GM12891 (cell line): ENCODE results near the gene CD83.

Experiments used
- DNase-seq: peaks from one replicate; pipeline ENCODE4 v3.0.0; 2011; ENCODE audit warnings: low spot score; ENCODE audit not compliant: insufficient read length
- FAIRE-seq: peaks from 2 replicates; lab custom pipeline; 2011; peaks lifted over from hg19 to GRCh38; lab: Jason Lieb, UNC
- PAX5 ChIP-seq: IDR thresholded peaks from 2 replicates; pipeline ENCODE4 v1.6.1; 2011; ENCODE audit warnings: low read length, moderate library complexity, mild to moderate bottlenecking; ENCODE audit not compliant: insufficient read depth, severe bottlenecking
- POLR2A ChIP-seq: IDR thresholded peaks from 2 replicates; pipeline ENCODE4 v1.6.1; 2011; ENCODE audit warnings: low read depth, low read length, control low read depth
- POLR2AphosphoS5 ChIP-seq: IDR thresholded peaks from 2 replicates; pipeline ENCODE4 v1.6.1; 2011; ENCODE audit warnings: low read depth, low read length, control low read depth
- POU2F2 ChIP-seq: IDR thresholded peaks from 2 replicates; pipeline ENCODE4 v1.6.1; 2011; ENCODE audit warnings: low read depth, mild to moderate bottlenecking, control low read depth, low read length, moderate library complexity
- SPI1 ChIP-seq: IDR thresholded peaks from 2 replicates; pipeline ENCODE4 v1.6.1; 2011; ENCODE audit warnings: low read depth, low read length, control low read depth
- TAF1 ChIP-seq: IDR thresholded peaks from 2 replicates; pipeline ENCODE4 v1.6.1; 2011; ENCODE audit warnings: low read depth, low read length, control low read depth

The CD83 gene

GRCh38 chr6:14091339-14091978 is 26.1 kb upstream of the CD83 start:
- peak; percentile 51 for FAIRE-seq
- no peak for DNase-seq
- TF ChIP-seq PAX5: no peak
- no peak for TF ChIP-seq POU2F2
- TF ChIP-seq SPI1: 0 out of 2 replicates have a peak, but pooled peaks have one; percentile 19
- no peak for TF ChIP-seq TAF1
- TF ChIP-seq POLR2AphosphoS5: no peak

- TF ChIP-seq PAX5 (no peak), TAF1 (no peak), SPI1 (no peak), POLR2AphosphoS5 (no peak), POLR2A (no peak)
- no peak for DNase-seq
- FAIRE-seq: peak; percentile 5
Measured at GRCh38 chr6:14092316-14092715, 25.3 kb upstream of the CD83 start.

- no peak for DNase-seq
- peak; percentile 47 for FAIRE-seq
- no peak for TF ChIP-seq PAX5
- TF ChIP-seq POLR2AphosphoS5: no peak
- TF ChIP-seq POLR2A: no peak
- no peak for TF ChIP-seq POU2F2
- TF ChIP-seq SPI1: no peak
- TF ChIP-seq TAF1: no peak
Measured at GRCh38 chr6:14092838-14093789, 24.5 kb upstream of the CD83 start.

GRCh38 chr6:14094721-14095120 is 22.9 kb upstream of the CD83 start:
- TF ChIP-seq PAX5 (no peak), POU2F2 (no peak), SPI1 (no peak), TAF1 (no peak), POLR2A (no peak), POLR2AphosphoS5 (no peak)
- FAIRE-seq: no peak
- no peak for DNase-seq

GRCh38 chr6:14095437-14095836 is 22.1 kb upstream of the CD83 start:
- peak; percentile 91 for FAIRE-seq
- no peak for DNase-seq
- TF ChIP-seq POLR2AphosphoS5: no peak
- TF ChIP-seq SPI1: 0 out of 2 replicates have a peak, but pooled peaks have one; percentile 26
- TF ChIP-seq PAX5: peak; percentile 88
- TF ChIP-seq POU2F2: peak; percentile 14; the same call in 1 of the 2 replicates

- no peak for DNase-seq
- TF ChIP-seq SPI1 (no peak), POU2F2 (no peak), POLR2A (no peak), TAF1 (no peak), POLR2AphosphoS5 (no peak), PAX5 (no peak)
- FAIRE-seq: no peak
Measured at GRCh38 chr6:14100138-14100537, 17.4 kb upstream of the CD83 start.

- no peak for TF ChIP-seq PAX5
- no peak for TF ChIP-seq SPI1
- no peak for TF ChIP-seq POLR2A
- TF ChIP-seq TAF1: no peak
- DNase-seq (no peak), FAIRE-seq (no peak)
Measured at GRCh38 chr6:14100966-14101365, 16.6 kb upstream of the CD83 start.

GRCh38 chr6:14102383-14102782 is 15.2 kb upstream of the CD83 start:
- TF ChIP-seq TAF1 (no peak), POU2F2 (no peak), POLR2AphosphoS5 (no peak), PAX5 (no peak), POLR2A (no peak), SPI1 (no peak)
- DNase-seq (no peak), FAIRE-seq (no peak)

- TF ChIP-seq POU2F2 (no peak), TAF1 (no peak), POLR2A (no peak), POLR2AphosphoS5 (no peak), SPI1 (no peak), PAX5 (no peak)
- no peak for FAIRE-seq
- DNase-seq: no peak
Measured at GRCh38 chr6:14105547-14105946, 12.0 kb upstream of the CD83 start.

- TF ChIP-seq PAX5 (no peak), TAF1 (no peak), POU2F2 (no peak), POLR2AphosphoS5 (no peak), SPI1 (no peak), POLR2A (no peak)
- FAIRE-seq: peak; percentile 28
- DNase-seq: no peak
Measured at GRCh38 chr6:14107000-14107399, 10.6 kb upstream of the CD83 start.
